ENCODE results near the gene ZNF837. TPM values are rescaled to one million over a fixed set of nuclear protein-coding genes. Genes with fewer than 3 reads are reported as not detected.

The ZNF837 gene
- total and polyA plus RNA-seq, 2 of the 13 experiments (the other 11 are each of a cell fraction or from before 2014, with no cell fraction given), result 0.29 to 1.3 TPM

- FAIRE-seq (no peak), ATAC-seq (peak; percentile 9), DNase-seq (ENCODE audit: low spot score) (no peak)
- in situ Hi-C loops (cut with HindIII; ENCODE audit: extremely low pct_ligation_motif_present, low pct_unique_long_range_greater_than_20kb) (no loop called here), intact Hi-C loops (cut with micrococcal nuclease; ENCODE audit: unreplicated experiment) (loop anchor here (2.0 kb wide), 1 partner anchor 17 kb away; the partner anchor contains the start of gene ZNF497)
- Histone ChIP-seq H3K9ac (ENCODE audit: insufficient read depth, low read depth, low read length) (peak overlapping the region; percentile 84), H3K36me3 (replicated peaks in 1 of 2; ENCODE audit: control insufficient read depth in 1 of 2, insufficient read depth in 2 of 2, low read length in 2 of 2) (no peaks in the 10 kb centered on the region), H2AFZ (ENCODE audit: low read length) (no peak overlapping the region), H3K79me2 (ENCODE audit: insufficient read depth, low read length) (no peaks in the 10 kb centered on the region), H3K27me3 (ENCODE audit: control insufficient read depth in 1 of 2, insufficient read depth in 2 of 2, low read length in 2 of 2) (no peaks in the 10 kb centered on the region), H3K4me2 (ENCODE audit: low read depth, low read length) (peak overlapping the region; percentile 100), H3K4me1 (ENCODE audit: insufficient read depth, low read length) (peaks cover 24% of the 10 kb centered on the region), H4K20me1 (ENCODE audit: insufficient read depth, low read length) (no peaks in the 10 kb centered on the region), H3K9me3 (ENCODE audit: low read length) (no peaks in the 10 kb centered on the region), H3K4me3 (replicated peaks in 1 of 3; ENCODE audit: insufficient read depth in 1 of 3, low read depth in 2 of 3, low read length in 3 of 3) (peak overlapping the region; percentile 56 to 81 (median 74)), H3K27ac (ENCODE audit: extremely low read length, insufficient read depth, low read length) (peak overlapping the region; percentile 86)
- CTCF ChIA-PET (ENCODE audit: low intra/inter-chr PET ratio, low total read pairs), result no interaction called here
- BruUV-seq (replicated peaks), result TSS peak; percentile 43
- POLR2A ChIA-PET, result interaction anchor here (0.7 to 3.7 kb wide), 7 partner anchors 18 to 198 kb away, joined by 3 to 33 read pairs (median 3); partner anchors contain the start of genes ZBTB45, ZNF274, ZNF497 and ZNF584
- WGBS (ENCODE audit: low lambda C conversion rate), result 4% methylated on average over 15 of the region's 24 CpGs
- TF ChIP-seq KDM4B (CRISPR knock-in tag; IDR thresholded peaks at IDR 0.05) (no peak), JARID2 (CRISPR knock-in tag; IDR thresholded peaks at IDR 0.05; ENCODE audit: insufficient replicate concordance) (no peak), ZMYM2 (CRISPR knock-in tag; IDR thresholded peaks at IDR 0.05) (no peak), WIZ (CRISPR knock-in tag; IDR thresholded peaks at IDR 0.05) (no peak), ZHX2 (IDR thresholded peaks at IDR 0.05; ENCODE audit: low read depth) (no peak), ZHX2 (CRISPR knock-in tag; IDR thresholded peaks at IDR 0.05; ENCODE audit: borderline replicate concordance) (no peak), ISX (CRISPR knock-in tag; conservative IDR thresholded peaks at IDR 0.05) (no peak), ZNF770 (CRISPR knock-in tag; IDR thresholded peaks at IDR 0.05) (peak; percentile 82), HNRNPLL (IDR thresholded peaks at IDR 0.05; ENCODE audit: low read depth, low read length, poor library complexity, severe bottlenecking) (no peak), TP53 (CRISPR knock-in tag; conservative IDR thresholded peaks at IDR 0.05) (no peak)
- TF ChIP-seq, protein P1, sequence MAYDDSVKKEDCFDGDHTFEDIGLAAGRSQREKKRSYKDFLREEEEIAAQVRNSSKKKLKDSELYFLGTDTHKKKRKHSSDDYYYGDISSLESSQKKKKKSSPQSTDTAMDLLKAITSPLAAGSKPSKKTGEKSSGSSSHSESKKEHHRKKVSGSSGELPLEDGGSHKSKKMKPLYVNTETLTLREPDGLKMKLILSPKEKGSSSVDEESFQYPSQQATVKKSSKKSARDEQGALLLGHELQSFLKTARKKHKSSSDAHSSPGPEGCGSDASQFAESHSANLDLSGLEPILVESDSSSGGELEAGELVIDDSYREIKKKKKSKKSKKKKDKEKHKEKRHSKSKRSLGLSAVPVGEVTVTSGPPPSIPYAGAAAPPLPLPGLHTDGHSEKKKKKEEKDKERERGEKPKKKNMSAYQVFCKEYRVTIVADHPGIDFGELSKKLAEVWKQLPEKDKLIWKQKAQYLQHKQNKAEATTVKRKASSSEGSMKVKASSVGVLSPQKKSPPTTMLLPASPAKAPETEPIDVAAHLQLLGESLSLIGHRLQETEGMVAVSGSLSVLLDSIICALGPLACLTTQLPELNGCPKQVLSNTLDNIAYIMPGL (CRISPR knock-in tag; IDR thresholded peaks at IDR 0.05; ENCODE audit: borderline replicate concordance in 1 of 2, low read depth in 1 of 2), result no peak
- TF ChIP-seq, protein P2, sequence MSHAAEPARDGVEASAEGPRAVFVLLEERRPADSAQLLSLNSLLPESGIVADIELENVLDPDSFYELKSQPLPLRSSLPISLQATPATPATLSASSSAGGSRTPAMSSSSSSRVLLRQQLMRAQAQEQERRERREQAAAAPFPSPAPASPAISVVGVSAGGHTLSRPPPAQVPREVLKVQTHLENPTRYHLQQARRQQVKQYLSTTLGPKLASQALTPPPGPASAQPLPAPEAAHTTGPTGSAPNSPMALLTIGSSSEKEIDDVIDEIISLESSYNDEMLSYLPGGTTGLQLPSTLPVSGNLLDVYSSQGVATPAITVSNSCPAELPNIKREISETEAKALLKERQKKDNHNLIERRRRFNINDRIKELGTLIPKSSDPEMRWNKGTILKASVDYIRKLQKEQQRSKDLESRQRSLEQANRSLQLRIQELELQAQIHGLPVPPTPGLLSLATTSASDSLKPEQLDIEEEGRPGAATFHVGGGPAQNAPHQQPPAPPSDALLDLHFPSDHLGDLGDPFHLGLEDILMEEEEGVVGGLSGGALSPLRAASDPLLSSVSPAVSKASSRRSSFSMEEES (CRISPR knock-in tag; IDR thresholded peaks at IDR 0.05), result no peak
These were observed 681 bp downstream of the ZNF837 start for GRCh38 chr19:58380037-58380661.
